Measurements from ENCODE around the gene AKR1C1.
"Not testable (repeated sequence)": the region's sequence is repeated elsewhere in the genome, so short reads cannot be mapped to it uniquely, and the experiment has no call there.

AKR1C1 gene

DNA sequence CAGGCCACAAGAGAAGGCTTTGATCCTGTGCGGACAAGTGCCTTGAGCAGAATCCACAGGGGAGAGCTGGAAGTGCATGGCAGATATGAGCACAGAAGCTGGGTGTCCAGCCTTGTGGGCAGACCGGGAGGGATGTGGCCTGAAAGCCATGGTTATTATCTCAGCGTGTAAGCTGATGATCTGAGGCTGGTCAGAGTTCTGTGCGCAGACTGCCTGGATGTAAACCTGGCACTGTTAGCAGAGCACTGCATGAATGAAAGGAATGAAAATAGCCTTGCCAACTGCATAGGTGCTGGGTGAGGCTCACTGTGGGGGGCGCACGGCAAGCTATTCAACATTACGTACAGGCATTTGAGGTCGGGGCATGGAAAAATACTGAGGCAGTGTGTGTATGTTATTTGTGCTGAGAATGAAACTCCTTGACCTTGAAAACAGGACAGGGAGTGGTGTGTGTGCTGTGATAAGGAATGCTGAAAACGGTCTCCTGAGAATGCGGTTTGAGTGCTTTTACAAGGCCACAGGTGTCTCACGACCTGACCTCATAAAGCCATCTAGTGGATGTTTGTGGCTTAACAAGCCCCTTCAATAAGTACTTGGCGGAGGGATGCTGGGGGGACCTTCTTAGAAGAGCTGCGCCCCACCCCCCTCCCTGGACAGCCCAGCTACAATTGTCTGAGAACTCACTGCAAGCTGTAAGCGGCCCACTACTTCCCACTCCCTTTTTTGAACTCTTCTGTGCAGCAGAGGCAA is 18.7 kb downstream of the AKR1C1 start:
- peaks cover 2% of the 10 kb centered on the region for H3K9me3 Mint-ChIP-seq
- no peaks in the 10 kb centered on the region for H3K4me1 Mint-ChIP-seq
- no peak overlapping the region for H3K4me3 Mint-ChIP-seq

DNA sequence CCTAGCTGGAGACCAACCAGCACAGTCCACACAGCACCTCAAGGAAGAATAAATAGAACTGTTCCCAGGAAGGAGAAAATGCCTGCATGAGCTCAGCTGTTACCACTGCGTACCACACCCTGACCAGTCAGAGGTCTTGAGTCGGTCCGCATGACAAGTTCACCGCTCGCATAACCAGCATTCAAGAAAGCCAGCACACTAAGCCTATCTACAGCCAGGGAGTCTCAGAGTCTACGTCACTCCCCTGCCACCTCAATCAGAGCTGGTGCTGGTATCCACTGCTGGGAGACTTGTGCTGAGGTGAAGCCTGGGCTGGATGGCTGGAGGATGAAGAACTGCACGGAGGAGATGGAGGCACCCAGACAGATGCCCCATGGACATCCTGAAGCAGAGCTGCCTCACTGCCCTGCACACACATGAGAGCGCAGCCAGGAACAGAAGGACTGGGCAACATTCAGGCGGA is 19.6 kb downstream of the AKR1C1 start:
- no peaks in the 10 kb centered on the region for H3K27me3 Mint-ChIP-seq (ENCODE audit: low read depth)
- H3K9me3 Mint-ChIP-seq, result peaks cover 2% of the 10 kb centered on the region
- peaks cover 8% of the 10 kb centered on the region for H3K36me3 Mint-ChIP-seq (ENCODE audit: low read depth)
- no peak overlapping the region for H3K4me3 Mint-ChIP-seq
- H3K27ac Mint-ChIP-seq, result no peak overlapping the region
- H3K4me1 Mint-ChIP-seq, result no peaks in the 10 kb centered on the region
- TF ChIP-seq, protein P1, sequence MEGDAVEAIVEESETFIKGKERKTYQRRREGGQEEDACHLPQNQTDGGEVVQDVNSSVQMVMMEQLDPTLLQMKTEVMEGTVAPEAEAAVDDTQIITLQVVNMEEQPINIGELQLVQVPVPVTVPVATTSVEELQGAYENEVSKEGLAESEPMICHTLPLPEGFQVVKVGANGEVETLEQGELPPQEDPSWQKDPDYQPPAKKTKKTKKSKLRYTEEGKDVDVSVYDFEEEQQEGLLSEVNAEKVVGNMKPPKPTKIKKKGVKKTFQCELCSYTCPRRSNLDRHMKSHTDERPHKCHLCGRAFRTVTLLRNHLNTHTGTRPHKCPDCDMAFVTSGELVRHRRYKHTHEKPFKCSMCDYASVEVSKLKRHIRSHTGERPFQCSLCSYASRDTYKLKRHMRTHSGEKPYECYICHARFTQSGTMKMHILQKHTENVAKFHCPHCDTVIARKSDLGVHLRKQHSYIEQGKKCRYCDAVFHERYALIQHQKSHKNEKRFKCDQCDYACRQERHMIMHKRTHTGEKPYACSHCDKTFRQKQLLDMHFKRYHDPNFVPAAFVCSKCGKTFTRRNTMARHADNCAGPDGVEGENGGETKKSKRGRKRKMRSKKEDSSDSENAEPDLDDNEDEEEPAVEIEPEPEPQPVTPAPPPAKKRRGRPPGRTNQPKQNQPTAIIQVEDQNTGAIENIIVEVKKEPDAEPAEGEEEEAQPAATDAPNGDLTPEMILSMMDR (IDR thresholded peaks at IDR 0.05; ENCODE audit: unreplicated experiment in 3 of 3), result no peak

More for the DNA sequence above, 18.7 kb downstream of the AKR1C1 start:
- TF ChIP-seq, protein P1 (IDR thresholded peaks at IDR 0.05; ENCODE audit: unreplicated experiment in 3 of 3), result peak in 2 of 3 experiments; percentile 20 to 36
- Mint-ChIP-seq H3K27ac (peak overlapping the region in 2 of 3 experiments; percentile 13 to 51), H3K36me3 (ENCODE audit: low read depth) (peaks cover 8% of the 10 kb centered on the region), H3K27me3 (ENCODE audit: low read depth) (no peaks in the 10 kb centered on the region)

DNA sequence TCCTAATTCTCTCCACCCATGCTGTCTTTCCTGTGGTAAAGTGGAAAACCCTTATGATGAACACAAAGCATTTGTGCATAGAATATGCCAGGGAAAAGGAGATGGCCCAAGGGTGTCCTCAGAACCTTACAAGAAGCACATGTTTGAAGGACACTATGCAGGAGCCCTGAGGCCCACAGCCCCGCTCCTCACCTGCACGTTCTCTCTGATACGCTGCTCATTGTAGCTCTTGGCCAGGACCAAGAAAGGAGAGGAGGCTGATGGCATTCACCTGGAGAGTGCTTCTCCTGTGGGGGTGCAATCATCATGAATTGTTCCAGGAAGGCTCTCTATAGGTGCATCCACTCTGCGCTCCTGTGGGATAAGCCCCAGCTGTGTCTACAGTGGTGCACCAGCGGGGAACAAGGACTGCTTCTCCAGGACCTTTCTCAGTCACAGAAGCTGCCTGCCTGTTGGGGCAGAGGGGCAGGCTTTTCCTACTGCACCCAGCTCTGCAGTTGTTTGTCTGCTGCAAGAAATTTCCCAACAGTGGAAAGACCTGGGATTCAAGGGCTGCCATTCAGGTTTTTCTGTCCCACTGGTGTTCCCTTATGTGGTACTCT is 20.5 kb downstream of the AKR1C1 start:
- Mint-ChIP-seq H3K4me1 (no peaks in the 10 kb centered on the region), H3K4me3 (no peak overlapping the region), H3K36me3 (ENCODE audit: low read depth) (peaks cover 8% of the 10 kb centered on the region), H3K27me3 (ENCODE audit: low read depth) (no peaks in the 10 kb centered on the region), H3K9me3 (peaks cover 2% of the 10 kb centered on the region), H3K27ac (no peak overlapping the region)
- TF ChIP-seq, protein P1 (IDR thresholded peaks at IDR 0.05; ENCODE audit: unreplicated experiment in 3 of 3), result no peak

DNA sequence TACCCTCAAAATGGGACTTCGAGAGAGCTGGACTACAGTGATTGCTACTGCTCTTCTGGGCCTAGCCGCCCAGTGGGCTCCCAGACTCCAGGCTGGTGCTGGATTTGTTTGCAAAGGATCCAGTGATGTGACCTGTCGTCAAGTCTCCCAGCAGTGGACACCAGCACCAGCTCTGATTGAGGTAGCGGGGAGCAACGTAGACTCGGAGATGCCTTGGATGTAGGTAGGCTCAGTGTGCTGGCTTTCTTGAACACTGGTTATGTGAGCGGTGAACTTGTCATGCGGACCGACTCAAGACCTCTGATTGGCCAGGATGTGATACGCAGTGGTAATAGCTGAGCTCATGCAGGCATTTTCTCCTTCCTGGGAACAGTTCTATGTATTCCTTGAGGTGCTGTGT is 21.0 kb downstream of the AKR1C1 start:
- Mint-ChIP-seq H3K4me1 (no peaks in the 10 kb centered on the region), H3K9me3 (peaks cover 2% of the 10 kb centered on the region), H3K4me3 (no peak overlapping the region), H3K36me3 (ENCODE audit: low read depth) (peaks cover 8% of the 10 kb centered on the region), H3K27me3 (ENCODE audit: low read depth) (no peaks in the 10 kb centered on the region), H3K27ac (no peak overlapping the region)
- TF ChIP-seq, protein P1 (IDR thresholded peaks at IDR 0.05; ENCODE audit: unreplicated experiment in 3 of 3), result no peak

DNA sequence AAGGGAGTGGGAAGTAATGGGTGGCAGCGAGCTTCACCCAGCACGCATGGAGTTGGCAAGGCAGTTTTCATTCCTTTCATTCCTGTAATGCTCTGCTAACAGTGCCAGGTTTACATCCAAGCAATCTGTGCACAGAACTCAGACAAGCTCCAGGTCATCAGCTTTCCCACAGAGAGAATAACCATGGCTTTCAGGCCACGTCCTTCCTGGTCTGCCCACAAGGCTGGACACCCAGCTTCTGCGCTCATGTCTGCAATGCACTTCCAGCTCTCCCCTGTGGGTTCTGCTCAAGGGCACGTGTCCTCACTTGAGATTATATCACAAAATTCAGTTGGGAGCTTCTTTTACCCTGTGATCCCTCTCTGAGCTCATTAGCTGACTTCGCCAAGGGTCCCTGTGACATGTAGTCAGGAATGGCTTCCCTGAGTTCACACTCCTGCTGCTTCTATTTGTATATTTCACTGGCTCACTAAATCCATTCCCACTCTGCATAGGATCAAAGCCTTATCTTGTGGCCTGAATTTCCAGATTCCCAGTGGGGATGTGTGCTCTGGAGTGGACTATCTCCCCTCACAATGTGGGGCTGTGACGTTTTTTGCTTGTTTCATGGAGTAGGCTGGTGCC is 21.9 kb downstream of the AKR1C1 start:
- H3K4me1 Mint-ChIP-seq, result no peaks in the 10 kb centered on the region

DNA sequence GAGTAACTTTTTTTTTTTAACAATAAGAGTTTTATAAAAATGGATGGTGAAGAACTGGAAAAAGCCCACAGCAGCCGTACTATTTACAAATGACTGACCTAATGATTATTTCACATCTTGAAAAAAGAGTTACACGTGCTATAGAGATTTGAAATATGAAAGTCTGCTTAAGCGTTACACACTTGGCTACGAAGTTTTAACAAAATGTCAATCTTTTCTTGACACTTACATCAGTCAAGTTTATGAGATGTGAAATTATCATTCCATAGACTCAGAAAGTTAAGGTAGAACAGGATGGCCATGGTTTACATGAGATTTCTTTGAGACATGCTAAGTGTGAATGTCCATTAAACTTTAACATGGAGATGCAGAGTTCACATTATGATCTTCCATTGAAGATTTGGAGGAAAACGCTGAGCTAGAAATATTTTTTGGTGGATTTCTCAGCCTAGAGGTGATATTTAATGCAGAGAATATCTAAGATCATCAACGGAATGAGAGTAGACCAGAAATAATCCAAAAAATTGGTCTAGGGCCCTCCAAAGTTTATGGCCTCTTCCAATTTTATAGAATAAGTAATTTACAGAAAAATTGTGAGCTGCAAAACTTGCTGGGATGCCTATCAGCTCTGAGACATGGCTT is 24.9 kb downstream of the AKR1C1 start:
- H3K27ac Mint-ChIP-seq; H3K9me3 Mint-ChIP-seq; H3K27me3 Mint-ChIP-seq (ENCODE audit: low read depth); H3K4me3 Mint-ChIP-seq; H3K4me1 Mint-ChIP-seq; H3K36me3 Mint-ChIP-seq (ENCODE audit: low read depth): not testable (repeated sequence)

More for the DNA sequence above, 21.9 kb downstream of the AKR1C1 start:
- Mint-ChIP-seq H3K9me3 (peaks cover 2% of the 10 kb centered on the region), H3K4me3 (no peak overlapping the region), H3K27ac (no peak overlapping the region), H3K27me3 (ENCODE audit: low read depth) (no peaks in the 10 kb centered on the region), H3K36me3 (ENCODE audit: low read depth) (peaks cover 8% of the 10 kb centered on the region)
- TF ChIP-seq, protein P1 (IDR thresholded peaks at IDR 0.05; ENCODE audit: unreplicated experiment in 3 of 3), result no peak
